Mucosa of stomach (tissue), 1 donor: ENCODE data around the gene BRMS1L.
"Not testable (repeated sequence)": the region's sequence is repeated elsewhere in the genome, so short reads cannot be mapped to it uniquely, and the experiment has no call there.

ENCODE experiments used
- H3K27me3 ChIP-seq: one replicate; pipeline ENCODE4 v1.7.0; 2013; ENCODE audit warnings: mild to moderate bottlenecking, low read length; ENCODE audit not compliant: control insufficient read depth, insufficient read depth
- H3K36me3 ChIP-seq: one replicate; pipeline ENCODE4 v1.7.0; 2013; ENCODE audit warnings: low read length; ENCODE audit not compliant: control insufficient read depth, insufficient read depth
- H3K4me1 ChIP-seq: one replicate; pipeline ENCODE4 v1.7.0; 2013; ENCODE audit warnings: mild to moderate bottlenecking, low read length; ENCODE audit not compliant: control insufficient read depth, insufficient read depth
- H3K4me3 ChIP-seq: one replicate; pipeline ENCODE4 v1.7.0; 2013; ENCODE audit warnings: low read length
- H3K9ac ChIP-seq: one replicate; pipeline ENCODE4 v1.7.0; 2013; ENCODE audit warnings: mild to moderate bottlenecking, low read length, moderate library complexity
- H3K9me3 ChIP-seq: one replicate; pipeline ENCODE4 v1.7.0; 2013; ENCODE audit warnings: mild to moderate bottlenecking, low read length, moderate library complexity; ENCODE audit not compliant: control insufficient read depth
- donor health status: Pancreatic carcinoma.

BRMS1L gene, protein sequence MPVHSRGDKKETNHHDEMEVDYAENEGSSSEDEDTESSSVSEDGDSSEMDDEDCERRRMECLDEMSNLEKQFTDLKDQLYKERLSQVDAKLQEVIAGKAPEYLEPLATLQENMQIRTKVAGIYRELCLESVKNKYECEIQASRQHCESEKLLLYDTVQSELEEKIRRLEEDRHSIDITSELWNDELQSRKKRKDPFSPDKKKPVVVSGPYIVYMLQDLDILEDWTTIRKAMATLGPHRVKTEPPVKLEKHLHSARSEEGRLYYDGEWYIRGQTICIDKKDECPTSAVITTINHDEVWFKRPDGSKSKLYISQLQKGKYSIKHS

DNA sequence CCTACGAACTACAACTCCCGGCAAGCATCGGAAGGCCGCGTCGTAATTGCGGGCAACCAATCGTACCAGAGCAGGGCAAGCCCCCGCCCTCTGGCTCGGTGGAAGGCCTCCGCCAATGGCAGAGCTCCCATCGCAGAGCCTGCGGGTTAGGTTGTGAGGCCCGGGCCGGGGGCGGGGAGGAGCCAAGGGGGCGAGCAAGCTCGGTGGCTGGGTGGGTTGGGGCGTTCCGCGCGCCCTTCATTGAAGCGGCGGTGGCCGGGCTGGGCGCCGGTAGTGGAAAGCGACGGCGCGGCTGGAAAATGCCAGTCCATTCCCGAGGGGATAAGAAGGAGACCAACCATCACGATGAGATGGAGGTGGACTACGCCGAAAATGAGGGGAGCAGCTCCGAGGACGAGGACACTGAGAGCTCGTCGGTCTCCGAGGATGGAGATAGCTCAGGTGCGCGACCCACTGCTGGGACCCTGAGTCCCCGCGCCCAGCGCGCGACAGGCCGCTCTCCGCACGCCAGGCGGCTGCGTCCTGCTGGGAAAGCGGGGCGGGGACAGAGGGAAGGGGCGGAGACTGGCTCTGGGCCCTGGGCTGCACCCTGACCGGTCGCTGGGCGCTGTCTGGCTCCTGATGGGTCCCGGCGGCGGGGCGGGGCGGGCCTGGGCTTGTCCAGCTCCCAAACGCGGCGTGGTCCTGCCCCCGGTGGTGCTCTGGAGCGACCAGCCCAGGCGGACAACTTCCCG is at the start of gene BRMS1L:
TSS of gene BRMS1L (plus strand) at position 121 of the 734 bp plus-strand sequence. CDS start at position 300, 179 bp downstream.
- H3K27me3 ChIP-seq = no peaks in the 10 kb centered on the region
- H3K4me3 ChIP-seq = peak within 1 kb of the TSS; percentile 75

DNA sequence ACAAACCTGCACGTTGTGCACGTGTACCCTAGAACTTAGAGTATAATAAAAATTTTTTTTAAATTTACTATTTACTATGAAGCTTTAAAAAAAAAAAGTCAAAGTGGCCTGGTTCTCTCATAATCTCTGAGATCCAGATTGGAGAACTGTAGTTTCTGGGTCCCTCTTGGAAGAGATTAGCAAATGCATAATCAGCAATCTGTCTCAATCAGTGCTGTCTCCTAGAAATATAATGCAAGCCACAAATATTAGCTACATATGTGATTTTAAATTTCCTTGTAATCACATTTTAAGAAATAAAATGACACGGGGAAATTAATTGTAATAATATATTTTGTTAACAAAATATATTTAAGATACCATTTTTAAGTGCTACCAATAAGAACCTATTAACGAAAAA is 49.3 kb upstream of the BRMS1L start:
- H3K4me3 ChIP-seq = no peak overlapping the region
- H3K36me3 ChIP-seq = no peaks in the 10 kb centered on the region
- H3K9ac ChIP-seq = no peak overlapping the region
- no peaks in the 10 kb centered on the region for H3K4me1 ChIP-seq
- no peaks in the 10 kb centered on the region for H3K27me3 ChIP-seq
- no peaks in the 10 kb centered on the region for H3K9me3 ChIP-seq

More for the DNA sequence above, at the start of gene BRMS1L:
- Histone ChIP-seq H3K9ac (peak within 1 kb of the TSS; percentile 94), H3K9me3 (no peaks in the 10 kb centered on the region), H3K36me3 (no peaks in the 10 kb centered on the region), H3K4me1 (peaks cover 4% of the 10 kb centered on the region)

DNA sequence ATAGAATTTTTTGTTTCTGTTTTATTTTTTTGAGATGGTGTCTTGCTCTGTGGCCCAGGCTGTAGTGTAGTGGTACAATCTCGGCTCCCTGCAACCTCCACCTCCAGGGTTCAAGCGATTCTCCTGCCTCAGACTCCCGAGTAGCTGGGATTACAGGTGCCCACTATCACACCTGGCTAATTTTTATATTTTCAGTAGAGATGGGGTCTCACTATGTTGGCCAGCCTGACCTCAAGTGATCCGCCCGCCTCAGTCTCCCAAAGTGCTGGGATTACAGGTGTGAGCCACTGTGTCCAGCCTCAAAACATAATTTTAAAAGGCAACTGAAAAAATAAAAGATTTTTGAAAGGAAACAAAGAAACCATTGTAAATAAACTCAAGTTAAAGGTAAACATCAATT is 48.6 kb upstream of the BRMS1L start:
- not testable (repeated sequence) for H3K9me3 ChIP-seq, H3K9ac ChIP-seq, H3K36me3 ChIP-seq, H3K27me3 ChIP-seq, H3K4me3 ChIP-seq, H3K4me1 ChIP-seq

DNA sequence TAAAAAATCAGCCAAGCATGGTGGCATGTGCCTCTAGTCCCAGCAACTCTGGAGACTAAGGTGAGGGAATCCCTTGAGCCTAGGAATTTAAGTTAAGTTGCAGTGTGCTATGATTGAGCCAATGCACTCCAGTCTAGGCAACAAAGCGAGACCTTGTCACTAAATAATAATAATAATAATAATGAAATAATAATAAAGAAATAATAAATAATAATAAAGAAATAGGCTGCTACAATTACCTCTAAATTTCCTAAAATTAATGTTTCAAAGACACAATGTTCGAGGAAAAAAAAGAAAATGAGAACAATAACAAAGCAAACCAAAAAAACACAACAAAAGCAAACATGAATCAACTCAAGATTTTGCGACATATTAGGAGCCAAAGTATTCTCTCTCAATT is 46.8 kb upstream of the BRMS1L start:
- H3K4me3 ChIP-seq = no peak overlapping the region
- no peaks in the 10 kb centered on the region for H3K4me1 ChIP-seq
- no peaks in the 10 kb centered on the region for H3K27me3 ChIP-seq
- H3K9ac ChIP-seq = no peak overlapping the region
- H3K9me3 ChIP-seq = no peaks in the 10 kb centered on the region
- no peaks in the 10 kb centered on the region for H3K36me3 ChIP-seq

DNA sequence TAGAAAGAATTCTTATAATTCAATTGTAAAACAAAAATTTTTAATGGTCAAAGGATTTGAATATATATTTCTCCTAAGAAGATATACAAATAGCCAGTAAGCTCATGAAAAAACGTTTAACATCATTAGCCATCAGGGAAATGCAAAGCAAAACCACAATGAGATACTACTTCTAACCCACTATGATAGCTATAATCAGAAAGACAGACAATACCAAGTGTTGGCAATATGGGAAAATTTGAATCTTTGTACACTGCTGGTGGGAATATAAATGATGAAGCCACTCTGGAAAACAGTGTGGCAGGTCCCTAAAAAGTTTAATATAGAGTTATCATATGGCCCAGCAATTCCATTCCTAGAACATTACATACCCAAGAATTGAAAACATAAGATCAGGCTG is 42.4 kb upstream of the BRMS1L start:
- no peaks in the 10 kb centered on the region for H3K9me3 ChIP-seq
- H3K4me1 ChIP-seq = no peaks in the 10 kb centered on the region
- H3K27me3 ChIP-seq = no peaks in the 10 kb centered on the region
- H3K4me3 ChIP-seq = no peak overlapping the region
- H3K36me3 ChIP-seq = no peaks in the 10 kb centered on the region
- no peak overlapping the region for H3K9ac ChIP-seq

DNA sequence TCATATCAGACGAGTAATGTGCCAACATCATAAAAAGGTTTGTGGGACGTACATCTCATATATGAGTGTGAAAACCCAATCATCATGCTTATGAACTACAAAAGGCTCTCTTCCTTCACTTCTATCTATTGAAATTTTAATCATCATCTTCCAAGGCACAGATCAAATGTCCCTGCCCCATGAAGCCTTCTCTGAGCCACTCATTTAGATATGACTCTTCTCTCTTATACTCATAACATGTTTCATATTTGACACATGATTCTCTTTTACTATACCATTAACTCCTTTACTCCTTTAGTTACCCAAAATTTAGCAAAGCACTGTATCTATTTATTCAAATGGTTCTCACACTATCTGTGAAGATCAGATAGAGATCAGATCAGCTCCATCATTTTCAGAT is 39.3 kb upstream of the BRMS1L start:
- no peaks in the 10 kb centered on the region for H3K27me3 ChIP-seq
- H3K9ac ChIP-seq = no peak overlapping the region
- no peaks in the 10 kb centered on the region for H3K36me3 ChIP-seq
- H3K4me3 ChIP-seq = no peak overlapping the region
- no peaks in the 10 kb centered on the region for H3K9me3 ChIP-seq
- no peaks in the 10 kb centered on the region for H3K4me1 ChIP-seq

DNA sequence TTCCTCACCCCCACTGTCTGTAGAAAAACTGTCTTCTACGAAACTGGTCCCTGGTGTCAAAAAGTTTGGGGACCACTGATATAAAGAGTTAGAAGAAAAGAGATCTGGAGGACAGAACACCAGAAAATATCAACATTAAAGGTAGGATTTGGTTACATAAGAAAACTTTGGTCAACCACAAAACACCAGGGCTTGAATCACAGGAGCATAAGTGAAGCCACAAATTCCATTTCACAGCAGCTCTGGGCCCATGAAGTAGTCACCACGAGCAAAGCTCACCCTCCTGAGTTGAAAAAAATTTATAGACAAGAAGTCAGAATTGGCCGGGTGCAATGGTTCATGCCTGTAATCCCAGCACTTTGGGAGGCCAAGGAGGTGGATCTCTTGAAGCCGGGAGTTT is 36.5 kb upstream of the BRMS1L start:
- Histone ChIP-seq H3K4me1 (no peaks in the 10 kb centered on the region), H3K4me3 (no peak overlapping the region), H3K27me3 (no peaks in the 10 kb centered on the region), H3K36me3 (no peaks in the 10 kb centered on the region), H3K9me3 (no peaks in the 10 kb centered on the region), H3K9ac (no peak overlapping the region)

DNA sequence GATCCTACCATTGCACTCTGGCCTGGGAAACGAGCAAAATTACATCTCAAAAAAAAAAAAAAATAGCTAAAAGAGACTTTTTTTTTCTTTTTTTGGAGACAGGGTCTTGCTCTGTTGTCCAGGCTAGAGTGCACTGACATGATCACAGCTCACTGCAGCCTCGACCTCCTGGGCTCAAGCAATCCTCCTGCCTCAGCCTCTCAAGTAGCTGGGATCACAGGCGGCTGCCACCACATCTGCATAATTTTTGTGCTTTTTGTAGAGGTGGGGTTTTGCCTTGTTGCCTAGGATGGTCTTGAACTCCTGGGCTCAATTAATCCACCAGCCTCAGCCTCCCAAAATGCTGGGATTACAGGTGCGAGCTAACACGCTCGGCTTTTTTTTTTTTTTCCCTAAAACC is 28.3 kb upstream of the BRMS1L start:
- Histone ChIP-seq H3K9ac (no peak overlapping the region), H3K9me3 (no peaks in the 10 kb centered on the region), H3K4me3 (no peak overlapping the region), H3K27me3 (no peaks in the 10 kb centered on the region), H3K4me1 (no peaks in the 10 kb centered on the region), H3K36me3 (no peaks in the 10 kb centered on the region)

DNA sequence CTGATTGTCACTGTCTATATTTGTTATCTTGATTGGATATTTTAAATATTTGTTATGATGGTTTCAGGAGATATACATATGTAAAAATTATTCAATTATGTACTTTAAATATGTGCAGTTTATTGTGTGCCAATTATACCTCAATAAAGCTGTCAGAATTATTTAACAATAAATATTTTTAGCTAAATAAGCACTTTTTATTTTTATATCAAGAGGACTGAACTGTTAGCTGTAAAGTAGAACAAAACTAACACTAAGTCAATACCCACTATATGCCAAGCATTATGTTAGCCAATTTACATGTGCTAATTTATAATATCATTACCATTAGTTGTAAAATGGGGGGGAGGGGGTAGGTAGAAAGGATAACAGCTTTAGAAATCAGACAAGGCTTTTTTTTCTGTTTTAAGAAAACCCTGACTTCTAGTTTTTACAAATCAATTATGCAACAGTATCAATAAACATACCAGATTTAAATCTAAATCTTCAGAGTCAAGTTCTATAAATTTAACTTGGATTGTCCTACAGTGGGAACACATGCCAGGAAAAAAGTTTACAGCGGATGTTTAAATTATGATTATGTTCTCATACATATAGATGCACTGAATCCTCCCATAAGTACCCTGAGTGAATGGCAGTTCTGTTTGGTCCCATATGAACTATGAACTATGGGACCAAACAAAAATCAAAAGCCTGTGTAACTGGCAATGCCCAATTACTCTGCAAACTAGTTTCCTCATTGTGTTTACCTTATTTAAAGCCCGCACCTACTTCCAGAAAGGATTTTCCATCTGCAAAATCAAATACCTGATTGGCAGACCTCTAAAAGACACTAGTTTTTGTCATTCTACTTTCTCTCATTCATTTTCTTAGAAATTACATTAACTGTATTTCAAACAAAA is 19.9 kb upstream of the BRMS1L start:
- Histone ChIP-seq H3K9me3 (no peaks in the 10 kb centered on the region), H3K36me3 (no peaks in the 10 kb centered on the region), H3K4me1 (peaks cover 4% of the 10 kb centered on the region), H3K4me3 (no peak overlapping the region), H3K9ac (no peak overlapping the region), H3K27me3 (no peaks in the 10 kb centered on the region)

DNA sequence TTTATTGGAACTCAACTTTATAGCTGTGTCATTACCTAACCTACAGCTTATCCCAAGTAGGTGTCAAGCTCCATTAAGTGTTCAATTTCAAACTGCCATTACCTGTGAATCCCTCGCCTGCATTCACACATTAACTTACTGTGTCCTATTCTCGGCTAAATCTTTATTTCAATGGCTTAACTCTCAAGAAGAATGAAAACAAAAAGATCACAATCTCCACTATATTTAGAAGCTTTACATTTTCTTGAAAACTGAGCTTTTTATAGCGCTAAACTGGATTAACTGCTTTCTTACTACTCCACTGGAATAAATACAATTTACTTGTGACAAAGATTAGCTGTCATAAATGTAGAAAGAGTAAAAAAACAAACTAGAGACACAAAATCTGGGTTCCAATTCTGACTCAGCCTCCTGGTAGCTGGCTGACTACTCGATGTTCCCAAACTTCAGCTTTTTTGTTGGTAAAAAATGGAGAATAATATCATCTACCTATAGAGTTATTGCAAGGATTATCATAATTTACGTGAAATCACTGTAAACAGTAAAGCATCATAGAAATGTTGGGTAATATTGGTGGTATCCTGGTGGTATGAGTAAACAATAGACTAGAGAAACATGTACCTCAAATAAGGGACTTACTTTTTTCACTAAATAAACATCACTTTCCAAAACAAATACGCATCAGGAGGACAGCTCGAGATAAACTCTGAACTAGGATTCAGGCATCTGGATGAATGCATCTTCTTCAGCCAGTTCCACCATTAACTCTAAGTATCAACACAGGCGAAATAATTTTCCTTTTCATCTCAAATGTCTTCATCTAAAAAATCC is 18.8 kb upstream of the BRMS1L start:
- Histone ChIP-seq H3K27me3 (no peaks in the 10 kb centered on the region), H3K4me3 (no peak overlapping the region), H3K36me3 (no peaks in the 10 kb centered on the region), H3K9ac (peak overlapping the region; percentile 87), H3K4me1 (peaks cover 4% of the 10 kb centered on the region), H3K9me3 (no peaks in the 10 kb centered on the region)

DNA sequence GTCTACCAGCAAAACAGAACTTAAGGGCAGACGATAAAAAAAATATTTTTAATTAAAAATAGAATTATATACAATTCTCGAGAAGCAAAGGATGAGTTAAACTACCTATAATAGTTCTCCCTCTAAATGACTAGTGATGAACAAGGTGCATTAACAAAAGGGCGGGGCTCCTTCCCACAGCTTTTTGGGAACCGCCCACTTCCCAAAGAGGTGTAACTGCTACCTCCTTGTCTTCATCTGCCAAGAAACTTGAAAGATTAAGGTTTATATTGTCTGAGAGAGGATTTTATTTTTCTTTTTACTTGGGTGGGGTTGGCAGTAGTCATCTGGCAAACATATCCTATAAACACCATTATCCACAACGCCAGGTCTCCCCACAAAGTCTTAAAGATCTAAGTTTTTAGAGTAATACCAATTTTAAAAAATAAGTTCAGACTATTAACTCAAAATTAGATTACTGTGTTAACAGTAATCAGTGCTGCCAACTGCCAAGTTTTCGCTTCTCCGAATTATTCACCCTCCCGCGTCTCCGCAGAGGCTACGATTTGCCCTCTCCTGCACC is 18.0 kb upstream of the BRMS1L start:
- Histone ChIP-seq H3K9ac (peak overlapping the region; percentile 87), H3K36me3 (no peaks in the 10 kb centered on the region), H3K9me3 (no peaks in the 10 kb centered on the region), H3K27me3 (no peaks in the 10 kb centered on the region), H3K4me1 (peaks cover 4% of the 10 kb centered on the region), H3K4me3 (peak overlapping the region; percentile 58)
